H9 (cell line): ENCODE results near the gene LYPD5. TPM values are rescaled to one million over a fixed set of nuclear protein-coding genes. Genes with fewer than 3 reads are reported as not detected.

Experiments used
- DNase-seq: peaks from one replicate; pipeline ENCODE4 v3.0.0-alpha.2; 2017
- H2AFZ ChIP-seq: one replicate; pipeline ENCODE4 v1.6.1; 2013; ENCODE audit warnings: mild to moderate bottlenecking, low read length, control low read depth, moderate library complexity
- H2AK5ac ChIP-seq: 2 replicates; pipeline ENCODE4 v1.6.1; 2013; ENCODE audit warnings: low read length, control low read depth, mixed read lengths; ENCODE audit not compliant: insufficient read length
- H2BK120ac ChIP-seq: one replicate; pipeline ENCODE4 v1.6.1; 2013; ENCODE audit warnings: low read depth, mild to moderate bottlenecking, low read length, control low read depth, inconsistent platforms; ENCODE audit not compliant: poor library complexity, severe bottlenecking
- H2BK12ac ChIP-seq: 2 replicates; pipeline ENCODE4 v1.6.1; 2013; ENCODE audit warnings: low read length, control low read depth, mixed read lengths, low read depth; ENCODE audit not compliant: insufficient read length
- H2BK15ac ChIP-seq: 2 replicates; pipeline ENCODE4 v1.6.1; 2013; ENCODE audit warnings: low read depth, low read length, control low read depth
- H2BK20ac ChIP-seq: one replicate; pipeline ENCODE4 v1.6.1; 2013; ENCODE audit warnings: low read depth, mild to moderate bottlenecking, low read length, control low read depth, inconsistent platforms; ENCODE audit not compliant: poor library complexity, severe bottlenecking
- H2BK5ac ChIP-seq: 2 replicates; pipeline ENCODE4 v1.6.1; 2013; ENCODE audit warnings: low read length, control low read depth, mixed read lengths; ENCODE audit not compliant: insufficient read length
- H3K14ac ChIP-seq: 2 replicates; pipeline ENCODE4 v1.6.1; 2013; ENCODE audit warnings: low read length, control low read depth; ENCODE audit not compliant: insufficient read depth
- H3K18ac ChIP-seq: 2 replicates; pipeline ENCODE4 v1.6.1; 2013; ENCODE audit warnings: low read depth, mild to moderate bottlenecking, mixed read lengths, low read length, control low read depth; ENCODE audit not compliant: insufficient read length
- H3K23ac ChIP-seq: 2 replicates; pipeline ENCODE4 v1.6.1; 2013; ENCODE audit warnings: low read length, control low read depth, mixed read lengths, low read depth; ENCODE audit not compliant: insufficient read length
- H3K23me2 ChIP-seq: 2 replicates; pipeline ENCODE4 v1.6.1; 2013; ENCODE audit warnings: low read depth, mild to moderate bottlenecking, mixed read lengths, low read length, control low read depth; ENCODE audit not compliant: insufficient read length, poor library complexity, severe bottlenecking
- H3K27ac ChIP-seq: 2 replicates; pipeline ENCODE4 v1.5.1; 2013; ENCODE audit warnings: low read length, control low read depth, mixed read lengths, low read depth; ENCODE audit not compliant: insufficient read length
- H3K27me3 ChIP-seq: 2 replicates; pipeline ENCODE4 v1.6.1; 2013; ENCODE audit warnings: low read length, control low read depth, inconsistent platforms; ENCODE audit not compliant: insufficient read depth
- H3K4ac ChIP-seq: 2 replicates; pipeline ENCODE4 v1.6.1; 2013; ENCODE audit warnings: low read depth, mild to moderate bottlenecking, control low read depth, inconsistent platforms, low read length, moderate library complexity
- H3K4me1 ChIP-seq: 2 replicates; pipeline ENCODE4 v1.6.1; 2013; ENCODE audit warnings: low read length, control low read depth, inconsistent platforms; ENCODE audit not compliant: insufficient read depth
- H3K4me2 ChIP-seq: 2 replicates; pipeline ENCODE4 v1.6.1; 2013; ENCODE audit warnings: low read length, control low read depth, mixed read lengths; ENCODE audit not compliant: insufficient read length, insufficient read depth
- H3K56ac ChIP-seq: 2 replicates; pipeline ENCODE4 v1.6.1; 2013; ENCODE audit warnings: low read depth, mild to moderate bottlenecking, mixed read lengths, low read length, control low read depth; ENCODE audit not compliant: insufficient read length
- H3K79me1 ChIP-seq: 2 replicates; pipeline ENCODE4 v1.6.1; 2013; ENCODE audit warnings: low read depth, mild to moderate bottlenecking, moderate library complexity, low read length, control low read depth, inconsistent platforms; ENCODE audit not compliant: insufficient read depth, poor library complexity, severe bottlenecking
- H3K79me2 ChIP-seq: 2 replicates; pipeline ENCODE4 v1.6.1; 2013; ENCODE audit warnings: low read length, control low read depth, inconsistent platforms; ENCODE audit not compliant: insufficient read depth
- H3K9ac ChIP-seq: 2 replicates; pipeline ENCODE4 v1.6.1; 2013; ENCODE audit warnings: low read length, control low read depth, mixed read lengths; ENCODE audit not compliant: insufficient read length; ENCODE audit errors: extremely low read depth
- H3K9me3 ChIP-seq: one replicate; pipeline ENCODE4 v1.6.1; 2013; ENCODE audit warnings: low read depth, low read length, inconsistent platforms; ENCODE audit not compliant: control insufficient read depth
- H3T11ph ChIP-seq: one replicate; pipeline ENCODE4 v1.6.1; 2013; ENCODE audit warnings: mild to moderate bottlenecking, low read length, control low read depth, inconsistent platforms
- H4K20me1 ChIP-seq: one replicate; pipeline ENCODE4 v1.6.1; 2013; ENCODE audit not compliant: control insufficient read depth, insufficient read length, insufficient read depth
- H4K5ac ChIP-seq: 2 replicates; pipeline ENCODE4 v1.6.1; 2013; ENCODE audit warnings: low read depth, mild to moderate bottlenecking, mixed read lengths, low read length, control low read depth; ENCODE audit not compliant: insufficient read length
- H4K8ac ChIP-seq: replicated peaks from 2 replicates; pipeline ENCODE4 v1.6.1; 2013; ENCODE audit warnings: low read length, control low read depth, mixed read lengths, low read depth; ENCODE audit not compliant: insufficient read length
- H4K91ac ChIP-seq: 2 replicates; pipeline ENCODE4 v1.6.1; 2013; ENCODE audit warnings: low read depth, mild to moderate bottlenecking, moderate library complexity, mixed read lengths, low read length, control low read depth; ENCODE audit not compliant: insufficient read length
- H3K27ac Mint-ChIP-seq, 3 experiments: 2 replicates in 2 of 3; 3 replicates in 1 of 3; pipeline ENCODE4 v1.8.0; 2020 to 2021; ENCODE audit warnings: mixed read lengths in 3 of 3, mild to moderate bottlenecking in 1 of 3, moderate library complexity in 1 of 3
- H3K27me3 Mint-ChIP-seq: 2 replicates; pipeline ENCODE4 v1.8.0; 2021; ENCODE audit warnings: low read depth, mild to moderate bottlenecking, moderate library complexity, mixed read lengths
- H3K36me3 Mint-ChIP-seq, 3 experiments: 2 replicates in 2 of 3; 3 replicates in 1 of 3; pipeline ENCODE4 v1.8.0; 2020 to 2021; ENCODE audit warnings: low read depth in 3 of 3, mixed read lengths in 3 of 3; ENCODE audit not compliant: insufficient read depth in 1 of 3
- H3K4me1 Mint-ChIP-seq, 2 experiments: 2 replicates each; pipeline ENCODE4 v1.8.0; 2020; ENCODE audit warnings: mixed read lengths in 2 of 2
- H3K4me3 Mint-ChIP-seq, 2 experiments: 2 replicates in 1 of 2; 3 replicates in 1 of 2; pipeline ENCODE4 v1.8.0; 2020 to 2021; ENCODE audit warnings: mild to moderate bottlenecking in 2 of 2, mixed read lengths in 2 of 2, moderate library complexity in 1 of 2
- H3K9me3 Mint-ChIP-seq, 2 experiments: 2 replicates in 1 of 2; 3 replicates in 1 of 2; pipeline ENCODE4 v1.8.0; 2020; ENCODE audit warnings: mild to moderate bottlenecking in 2 of 2, mixed read lengths in 2 of 2, moderate library complexity in 1 of 2
- CTCF ChIP-seq: fragments of 200-600 bp; sonication (generic); conservative IDR thresholded peaks from 3 replicates; pipeline ENCODE4 v1.8.0; 2021; ENCODE audit warnings: antibody characterized with exemption, mild to moderate bottlenecking
- WGBS: extraction: QIAGEN DNeasy Blood & Tissue Kit; methylation state at CpG from one replicate; pipeline ENCODE4 v1.1.7; 2013; ENCODE audit warnings: missing lambda C conversion rate, low lambda C conversion rate, mixed read lengths; ENCODE audit not compliant: insufficient read length; ENCODE audit errors: extremely low coverage; 5-methylcytosine and 5-hydroxymethylcytosine counted together
- total RNA-seq: library from RNA; stranded (reverse); gene quantifications from 2 replicates; pipeline ENCODE4 v1.2.1, GENCODE V29; 2021

LYPD5 gene
- total RNA-seq, 1 experiment from 2014 or later: 0.50 TPM

- H3K23ac ChIP-seq: no peak overlapping the region
- H3K9ac ChIP-seq: no peak overlapping the region
- Mint-ChIP-seq H3K36me3 (no peaks in the 10 kb centered on the region; a peak in 1 of 7 replicates), H3K4me1 (peaks cover 13 to 21% of the 10 kb centered on the region in 2 experiments), H3K9me3 (no peaks in the 10 kb centered on the region; a peak in 1 of 5 replicates), H3K27me3 (peaks cover 12% of the 10 kb centered on the region; the same call in 1 of the 2 replicates), H3K27ac (no peak overlapping the region), H3K4me3 (no peak overlapping the region; a peak in 1 of 5 replicates)
- no peaks in the 10 kb centered on the region for H4K20me1 ChIP-seq
- no peak overlapping the region for H2AFZ ChIP-seq
- H2AK5ac ChIP-seq: no peak overlapping the region
- no peak overlapping the region for H3K14ac ChIP-seq
- H3K18ac ChIP-seq: no peak overlapping the region
- no peaks in the 10 kb centered on the region for H3K79me2 ChIP-seq
- H3K9me3 ChIP-seq: no peaks in the 10 kb centered on the region
- H4K5ac ChIP-seq: no peak overlapping the region
- no peak overlapping the region for H2BK5ac ChIP-seq
- H2BK12ac ChIP-seq: no peak overlapping the region
- WGBS: no CpG with 5 or more reads among the region's 8 CpGs
- DNase-seq: no peak
- no peaks in the 10 kb centered on the region for H3K79me1 ChIP-seq
- H3K56ac ChIP-seq: no peak overlapping the region
- no peak overlapping the region for H3T11ph ChIP-seq
- H3K4ac ChIP-seq: no peak overlapping the region
- H4K91ac ChIP-seq: no peak overlapping the region
- no peak for TF ChIP-seq CTCF
- no peak overlapping the region for H2BK120ac ChIP-seq
- H3K23me2 ChIP-seq: no peaks in the 10 kb centered on the region
- H3K27me3 ChIP-seq: no peaks in the 10 kb centered on the region
- no peak overlapping the region for H2BK15ac ChIP-seq
- H4K8ac ChIP-seq: no peak overlapping the region
- H3K4me1 ChIP-seq: no peaks in the 10 kb centered on the region
- no peak overlapping the region for H3K4me2 ChIP-seq
- no peak overlapping the region for H3K27ac ChIP-seq
- H2BK20ac ChIP-seq: no peak overlapping the region
Observed at GRCh38 chr19:43783636-43784035, 18.6 kb downstream of the LYPD5 start.
